ENCODE measurements around the gene PCP2. TPM values are rescaled to one million over a fixed set of nuclear protein-coding genes. Genes with fewer than 3 reads are reported as not detected.

PCP2 gene
- total and polyA plus RNA-seq, 2 donors from 2014 or later: 6.1 to 8.9 TPM

GRCh38 chr19:7617172-7617571 is 16.3 kb downstream of the PCP2 start:
- DNase-seq: no peak

GRCh38 chr19:7614859-7615741 is 18.4 kb downstream of the PCP2 start:
- peak in 1 of 5 donors; percentile 77 for DNase-seq
- intact Hi-C loops (cut with DNase I): no loop called here

More at GRCh38 chr19:7617172-7617571, 16.3 kb downstream of the PCP2 start:
- H3K9me3 ChIP-seq (ENCODE audit: control insufficient read depth in 2 of 3, insufficient read depth in 1 of 3, low read length in 3 of 3): no peaks in the 10 kb centered on the region
- FAIRE-seq: no peak
- no peaks in the 10 kb centered on the region for H3K27me3 ChIP-seq (ENCODE audit: control insufficient read depth, insufficient read depth, low read length)
- peak overlapping the region; percentile 36 to 97 for H3K27ac ChIP-seq (ENCODE audit: low read depth in 2 of 2, low read length in 2 of 2)
- intact Hi-C loops (cut with DNase I): no loop called here
- H3K4me1 ChIP-seq (ENCODE audit: control insufficient read depth in 2 of 3, insufficient read depth in 2 of 3, low read depth in 1 of 3, low read length in 3 of 3): peaks cover 0 to 27% (median 12%) of the 10 kb centered on the region in 3 donors
- TF ChIP-seq, protein P1, sequence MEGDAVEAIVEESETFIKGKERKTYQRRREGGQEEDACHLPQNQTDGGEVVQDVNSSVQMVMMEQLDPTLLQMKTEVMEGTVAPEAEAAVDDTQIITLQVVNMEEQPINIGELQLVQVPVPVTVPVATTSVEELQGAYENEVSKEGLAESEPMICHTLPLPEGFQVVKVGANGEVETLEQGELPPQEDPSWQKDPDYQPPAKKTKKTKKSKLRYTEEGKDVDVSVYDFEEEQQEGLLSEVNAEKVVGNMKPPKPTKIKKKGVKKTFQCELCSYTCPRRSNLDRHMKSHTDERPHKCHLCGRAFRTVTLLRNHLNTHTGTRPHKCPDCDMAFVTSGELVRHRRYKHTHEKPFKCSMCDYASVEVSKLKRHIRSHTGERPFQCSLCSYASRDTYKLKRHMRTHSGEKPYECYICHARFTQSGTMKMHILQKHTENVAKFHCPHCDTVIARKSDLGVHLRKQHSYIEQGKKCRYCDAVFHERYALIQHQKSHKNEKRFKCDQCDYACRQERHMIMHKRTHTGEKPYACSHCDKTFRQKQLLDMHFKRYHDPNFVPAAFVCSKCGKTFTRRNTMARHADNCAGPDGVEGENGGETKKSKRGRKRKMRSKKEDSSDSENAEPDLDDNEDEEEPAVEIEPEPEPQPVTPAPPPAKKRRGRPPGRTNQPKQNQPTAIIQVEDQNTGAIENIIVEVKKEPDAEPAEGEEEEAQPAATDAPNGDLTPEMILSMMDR (IDR thresholded peaks at IDR 0.05; ENCODE audit: borderline replicate concordance, extremely low read depth, insufficient read depth): no peak
- H3K4me3 ChIP-seq (ENCODE audit: low read length in 3 of 3): no peak overlapping the region
- no peak overlapping the region for H3K9ac ChIP-seq (ENCODE audit: low read length in 3 of 3)
- H3K36me3 ChIP-seq (ENCODE audit: control insufficient read depth in 2 of 3, insufficient read depth in 3 of 3, low read length in 3 of 3): peaks cover 0 to 18% (median 11%) of the 10 kb centered on the region in 3 donors

GRCh38 chr19:7612282-7613274 is 20.9 kb downstream of the PCP2 start:
- TF ChIP-seq, protein P1 (IDR thresholded peaks at IDR 0.05; ENCODE audit: borderline replicate concordance, extremely low read depth, insufficient read depth): no peak
- Histone ChIP-seq H3K27me3 (ENCODE audit: control insufficient read depth, insufficient read depth, low read length) (no peaks in the 10 kb centered on the region), H3K9ac (ENCODE audit: low read length in 3 of 3) (no peak overlapping the region), H3K27ac (ENCODE audit: low read depth in 2 of 2, low read length in 2 of 2) (no peak overlapping the region), H3K4me1 (ENCODE audit: control insufficient read depth in 2 of 3, insufficient read depth in 2 of 3, low read depth in 1 of 3, low read length in 3 of 3) (peaks cover 0 to 4% (median under 1%) of the 10 kb centered on the region in 3 donors), H3K36me3 (ENCODE audit: control insufficient read depth in 2 of 3, insufficient read depth in 3 of 3, low read length in 3 of 3) (peaks cover 0 to 7% (median 3%) of the 10 kb centered on the region in 3 donors), H3K4me3 (ENCODE audit: low read length in 3 of 3) (no peak overlapping the region), H3K9me3 (ENCODE audit: control insufficient read depth in 2 of 3, insufficient read depth in 1 of 3, low read length in 3 of 3) (no peaks in the 10 kb centered on the region)
- FAIRE-seq (no peak), DNase-seq (peak in 2 of 5 donors; percentile 31 to 73)
- intact Hi-C loops (cut with DNase I): no loop called here

More at GRCh38 chr19:7614859-7615741, 18.4 kb downstream of the PCP2 start:
- H3K36me3 ChIP-seq (ENCODE audit: control insufficient read depth in 2 of 3, insufficient read depth in 3 of 3, low read length in 3 of 3): peaks cover 0 to 7% (median under 1%) of the 10 kb centered on the region in 3 donors
- H3K27ac ChIP-seq (ENCODE audit: low read depth in 2 of 2, low read length in 2 of 2): no peak overlapping the region
- no peaks in the 10 kb centered on the region for H3K9me3 ChIP-seq (ENCODE audit: control insufficient read depth in 2 of 3, insufficient read depth in 1 of 3, low read length in 3 of 3)
- peaks cover 0 to 25% (median 12%) of the 10 kb centered on the region in 3 donors for H3K4me1 ChIP-seq (ENCODE audit: control insufficient read depth in 2 of 3, insufficient read depth in 2 of 3, low read depth in 1 of 3, low read length in 3 of 3)
- TF ChIP-seq, protein P1 (IDR thresholded peaks at IDR 0.05; ENCODE audit: borderline replicate concordance, extremely low read depth, insufficient read depth): no peak
- H3K27me3 ChIP-seq (ENCODE audit: control insufficient read depth, insufficient read depth, low read length): no peaks in the 10 kb centered on the region
- FAIRE-seq: no peak
- no peak overlapping the region for H3K4me3 ChIP-seq (ENCODE audit: low read length in 3 of 3)
- no peak overlapping the region for H3K9ac ChIP-seq (ENCODE audit: low read length in 3 of 3)
